K562 (cell line): ENCODE results near the gene MIDN. TPM values are rescaled to one million over a fixed set of nuclear protein-coding genes. Genes with fewer than 3 reads are reported as not detected.
A peak's percentile ranks its signal among the peaks of the same experiment; 100 is the strongest.

Experiments used
- ATF7 ChIP-seq: fragments of 450-650 bp; IDR thresholded peaks from 2 replicates; pipeline ENCODE4 v1.7.1; 2014; ENCODE audit warnings: mild to moderate bottlenecking, moderate library complexity
- ILF3 ChIP-seq: fragments of 450-650 bp; IDR thresholded peaks from 2 replicates; pipeline ENCODE4 v1.6.1; 2018; ENCODE audit warnings: antibody characterized with exemption, mild to moderate bottlenecking, moderate library complexity, borderline replicate concordance
- MTA3 ChIP-seq: fragments of 450-650 bp; formaldehyde crosslinking; IDR thresholded peaks from 2 replicates; pipeline ENCODE4 v1.6.1; 2017; ENCODE audit warnings: mild to moderate bottlenecking, borderline replicate concordance
- NONO ChIP-seq, 2 experiments: fragments of 200-400 bp in 1 of 2; fragments of 450-650 bp in 1 of 2; formaldehyde crosslinking in 1 of 2; IDR thresholded peaks; 2 replicates each; pipeline ENCODE4 v1.6.1; 2017; ENCODE audit warnings: low read depth in 2 of 2, mild to moderate bottlenecking in 2 of 2, moderate library complexity in 2 of 2, low read length in 1 of 2
- SIN3A ChIP-seq, 2 experiments: fragments of 150-350 bp in 1 of 2; IDR thresholded peaks; 2 replicates each; pipeline ENCODE4 v1.6.1; 2011 to 2016; ENCODE audit warnings: borderline replicate concordance in 2 of 2, low read depth in 2 of 2, low read length in 2 of 2, mild to moderate bottlenecking in 2 of 2, moderate library complexity in 2 of 2; ENCODE audit not compliant: control insufficient read depth in 1 of 2
- STAG1 ChIP-seq: sonication (generic); formaldehyde crosslinking; IDR thresholded peaks from 2 replicates; pipeline ENCODE4 v1.5.0; 2020; ENCODE audit warnings: missing genetic modification reagents, borderline replicate concordance
- ZNF445 ChIP-seq: fragments of 250-450 bp; sonication (Bioruptor Pico); IDR thresholded peaks from 2 replicates; pipeline ENCODE4 v1.4.0; 2020; ENCODE audit warnings: low read depth, mild to moderate bottlenecking, moderate library complexity
- polyA plus RNA-seq, 8 experiments: library from polyadenylated mRNA; depleted of rRNA in 4 of 8; stranded (reverse) in 5 of 8; unstranded in 3 of 8; fragments of >200 nt; fragmentation: Nextera tagmentation in 2 of 8; fragmentation: Illumina TruSeq in 1 of 8; extraction: Ambion mirVana in 2 of 8; extraction: Trizol in 1 of 8; gene quantifications; 2 replicates each; pipeline versions ENCODE4 v1.2.1 to v1.2.3, GENCODE V29; 2011 to 2014; ENCODE audit warnings: inconsistent platforms in 1 of 8, missing spikeins in 1 of 8
- total RNA-seq, 7 experiments: library from RNA; depleted of rRNA in 6 of 7; stranded (reverse); fragments of >200 nt in 6 of 7; fragmentation: Illumina TruSeq in 2 of 7; extraction: Trizol in 2 of 7; gene quantifications; 2 replicates each; pipeline versions ENCODE4 v1.2.1 to v1.2.3, GENCODE V29; 2011 to 2021; ENCODE audit warnings: low replicate concordance in 1 of 7
- TF ChIP-seq, protein P1 (sequence below): fragments of 450-650 bp; IDR thresholded peaks from 2 replicates; pipeline ENCODE4 v1.6.1; 2014; ENCODE audit warnings: low read depth, mild to moderate bottlenecking, moderate library complexity, borderline replicate concordance
- TF ChIP-seq, protein P2 (sequence below): fragments of 250-450 bp; sonication (Bioruptor Pico); IDR thresholded peaks from 2 replicates; pipeline ENCODE4 v1.4.0; 2020; ENCODE audit warnings: mild to moderate bottlenecking
- TF ChIP-seq, protein P3 (sequence below): sonication (generic); formaldehyde crosslinking; IDR thresholded peaks from 2 replicates; pipeline ENCODE4 v1.4.0; 2020; ENCODE audit warnings: mild to moderate bottlenecking, missing genetic modification reagents
- TF ChIP-seq, protein P4 (sequence below): fragments of 450-650 bp; formaldehyde crosslinking; IDR thresholded peaks from 2 replicates; pipeline ENCODE4 v1.4.0; 2022; ENCODE audit warnings: missing genetic modification characterization
- TF ChIP-seq, protein P5 (sequence below): fragments of 450-650 bp; IDR thresholded peaks from 2 replicates; pipeline ENCODE4 v1.6.1; 2016; ENCODE audit warnings: borderline replicate concordance
- TF ChIP-seq, protein P6 (sequence below): sonication (generic); formaldehyde crosslinking; IDR thresholded peaks from 2 replicates; pipeline ENCODE4 v1.8.1; 2023; ENCODE audit warnings: mild to moderate bottlenecking, missing genetic modification reagents

MIDN gene
- total and polyA plus RNA-seq, 9 of the 15 experiments (the other 6 are each of a cell fraction or from before 2014, with no cell fraction given), result 0.17 to 120 (median 10.1) TPM

DNA sequence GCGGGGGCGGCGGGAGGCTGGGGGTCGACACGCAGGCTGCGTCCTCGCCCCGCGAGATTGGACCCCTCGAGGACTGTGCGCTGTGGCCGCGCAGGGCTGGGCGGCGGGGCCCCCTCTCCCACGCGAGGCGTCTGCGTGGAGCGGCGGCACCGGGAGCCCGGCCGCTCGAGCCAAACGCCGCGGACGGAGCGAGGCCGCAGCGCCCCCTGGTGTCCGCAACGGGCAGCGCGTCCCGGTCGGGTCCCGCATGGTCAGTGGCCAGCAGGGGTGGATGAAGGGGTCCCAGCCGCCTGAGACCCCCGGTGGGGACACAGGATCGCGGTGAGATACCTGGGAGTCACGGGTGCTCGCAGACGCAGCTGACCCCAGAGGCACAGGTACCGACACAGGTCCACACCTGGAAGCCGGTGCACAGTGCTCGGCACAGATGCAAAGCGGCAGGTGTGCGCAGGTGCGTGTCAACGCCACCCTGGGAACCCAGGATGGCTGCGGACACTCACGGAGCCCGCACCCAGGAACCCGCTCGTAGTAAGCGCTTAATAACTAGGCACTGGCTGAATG is 18.6 kb downstream of the MIDN start (continued):
- TF ChIP-seq, protein P1, sequence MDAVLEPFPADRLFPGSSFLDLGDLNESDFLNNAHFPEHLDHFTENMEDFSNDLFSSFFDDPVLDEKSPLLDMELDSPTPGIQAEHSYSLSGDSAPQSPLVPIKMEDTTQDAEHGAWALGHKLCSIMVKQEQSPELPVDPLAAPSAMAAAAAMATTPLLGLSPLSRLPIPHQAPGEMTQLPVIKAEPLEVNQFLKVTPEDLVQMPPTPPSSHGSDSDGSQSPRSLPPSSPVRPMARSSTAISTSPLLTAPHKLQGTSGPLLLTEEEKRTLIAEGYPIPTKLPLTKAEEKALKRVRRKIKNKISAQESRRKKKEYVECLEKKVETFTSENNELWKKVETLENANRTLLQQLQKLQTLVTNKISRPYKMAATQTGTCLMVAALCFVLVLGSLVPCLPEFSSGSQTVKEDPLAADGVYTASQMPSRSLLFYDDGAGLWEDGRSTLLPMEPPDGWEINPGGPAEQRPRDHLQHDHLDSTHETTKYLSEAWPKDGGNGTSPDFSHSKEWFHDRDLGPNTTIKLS, result peak; percentile 38; the same call in 1 of the 2 replicates
- TF ChIP-seq, protein P2, sequence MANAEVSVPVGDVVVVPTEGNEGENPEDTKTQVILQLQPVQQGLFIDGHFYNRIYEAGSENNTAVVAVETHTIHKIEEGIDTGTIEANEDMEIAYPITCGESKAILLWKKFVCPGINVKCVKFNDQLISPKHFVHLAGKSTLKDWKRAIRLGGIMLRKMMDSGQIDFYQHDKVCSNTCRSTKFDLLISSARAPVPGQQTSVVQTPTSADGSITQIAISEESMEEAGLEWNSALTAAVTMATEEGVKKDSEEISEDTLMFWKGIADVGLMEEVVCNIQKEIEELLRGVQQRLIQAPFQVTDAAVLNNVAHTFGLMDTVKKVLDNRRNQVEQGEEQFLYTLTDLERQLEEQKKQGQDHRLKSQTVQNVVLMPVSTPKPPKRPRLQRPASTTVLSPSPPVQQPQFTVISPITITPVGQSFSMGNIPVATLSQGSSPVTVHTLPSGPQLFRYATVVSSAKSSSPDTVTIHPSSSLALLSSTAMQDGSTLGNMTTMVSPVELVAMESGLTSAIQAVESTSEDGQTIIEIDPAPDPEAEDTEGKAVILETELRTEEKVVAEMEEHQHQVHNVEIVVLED, result peak; percentile 63
- TF ChIP-seq ZNF445 (CRISPR knock-in tag), result no peak
- TF ChIP-seq STAG1 (CRISPR knock-in tag), result peak; percentile 87
- TF ChIP-seq SIN3A (IDR thresholded peaks at IDR 0.05; ENCODE audit: borderline replicate concordance in 2 of 2, control insufficient read depth in 1 of 2, low read depth in 2 of 2, low read length in 2 of 2), result peak in 1 of 2 experiments; percentile 70; a peak in 2 of 4 replicates
- TF ChIP-seq, protein P3, sequence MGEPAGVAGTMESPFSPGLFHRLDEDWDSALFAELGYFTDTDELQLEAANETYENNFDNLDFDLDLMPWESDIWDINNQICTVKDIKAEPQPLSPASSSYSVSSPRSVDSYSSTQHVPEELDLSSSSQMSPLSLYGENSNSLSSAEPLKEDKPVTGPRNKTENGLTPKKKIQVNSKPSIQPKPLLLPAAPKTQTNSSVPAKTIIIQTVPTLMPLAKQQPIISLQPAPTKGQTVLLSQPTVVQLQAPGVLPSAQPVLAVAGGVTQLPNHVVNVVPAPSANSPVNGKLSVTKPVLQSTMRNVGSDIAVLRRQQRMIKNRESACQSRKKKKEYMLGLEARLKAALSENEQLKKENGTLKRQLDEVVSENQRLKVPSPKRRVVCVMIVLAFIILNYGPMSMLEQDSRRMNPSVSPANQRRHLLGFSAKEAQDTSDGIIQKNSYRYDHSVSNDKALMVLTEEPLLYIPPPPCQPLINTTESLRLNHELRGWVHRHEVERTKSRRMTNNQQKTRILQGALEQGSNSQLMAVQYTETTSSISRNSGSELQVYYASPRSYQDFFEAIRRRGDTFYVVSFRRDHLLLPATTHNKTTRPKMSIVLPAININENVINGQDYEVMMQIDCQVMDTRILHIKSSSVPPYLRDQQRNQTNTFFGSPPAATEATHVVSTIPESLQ (CRISPR knock-in tag), result no peak
- 0 out of 2 replicates have a peak, but pooled peaks have one; percentile 27 for TF ChIP-seq ATF7
- TF ChIP-seq, protein P4, sequence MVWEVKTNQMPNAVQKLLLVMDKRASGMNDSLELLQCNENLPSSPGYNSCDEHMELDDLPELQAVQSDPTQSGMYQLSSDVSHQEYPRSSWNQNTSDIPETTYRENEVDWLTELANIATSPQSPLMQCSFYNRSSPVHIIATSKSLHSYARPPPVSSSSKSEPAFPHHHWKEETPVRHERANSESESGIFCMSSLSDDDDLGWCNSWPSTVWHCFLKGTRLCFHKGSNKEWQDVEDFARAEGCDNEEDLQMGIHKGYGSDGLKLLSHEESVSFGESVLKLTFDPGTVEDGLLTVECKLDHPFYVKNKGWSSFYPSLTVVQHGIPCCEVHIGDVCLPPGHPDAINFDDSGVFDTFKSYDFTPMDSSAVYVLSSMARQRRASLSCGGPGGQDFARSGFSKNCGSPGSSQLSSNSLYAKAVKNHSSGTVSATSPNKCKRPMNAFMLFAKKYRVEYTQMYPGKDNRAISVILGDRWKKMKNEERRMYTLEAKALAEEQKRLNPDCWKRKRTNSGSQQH, result 0 out of 2 replicates have a peak, but pooled peaks have one; percentile 38
- TF ChIP-seq NONO (IDR thresholded peaks at IDR 0.05; ENCODE audit: low read depth in 2 of 2, low read length in 1 of 2), result peak in 1 of 2 experiments; percentile 68; a peak in 1 of 4 replicates
- TF ChIP-seq, protein P5, sequence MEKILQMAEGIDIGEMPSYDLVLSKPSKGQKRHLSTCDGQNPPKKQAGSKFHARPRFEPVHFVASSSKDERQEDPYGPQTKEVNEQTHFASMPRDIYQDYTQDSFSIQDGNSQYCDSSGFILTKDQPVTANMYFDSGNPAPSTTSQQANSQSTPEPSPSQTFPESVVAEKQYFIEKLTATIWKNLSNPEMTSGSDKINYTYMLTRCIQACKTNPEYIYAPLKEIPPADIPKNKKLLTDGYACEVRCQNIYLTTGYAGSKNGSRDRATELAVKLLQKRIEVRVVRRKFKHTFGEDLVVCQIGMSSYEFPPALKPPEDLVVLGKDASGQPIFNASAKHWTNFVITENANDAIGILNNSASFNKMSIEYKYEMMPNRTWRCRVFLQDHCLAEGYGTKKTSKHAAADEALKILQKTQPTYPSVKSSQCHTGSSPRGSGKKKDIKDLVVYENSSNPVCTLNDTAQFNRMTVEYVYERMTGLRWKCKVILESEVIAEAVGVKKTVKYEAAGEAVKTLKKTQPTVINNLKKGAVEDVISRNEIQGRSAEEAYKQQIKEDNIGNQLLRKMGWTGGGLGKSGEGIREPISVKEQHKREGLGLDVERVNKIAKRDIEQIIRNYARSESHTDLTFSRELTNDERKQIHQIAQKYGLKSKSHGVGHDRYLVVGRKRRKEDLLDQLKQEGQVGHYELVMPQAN, result peak; percentile 55; the same call in 1 of the 2 replicates
- TF ChIP-seq, protein P6, sequence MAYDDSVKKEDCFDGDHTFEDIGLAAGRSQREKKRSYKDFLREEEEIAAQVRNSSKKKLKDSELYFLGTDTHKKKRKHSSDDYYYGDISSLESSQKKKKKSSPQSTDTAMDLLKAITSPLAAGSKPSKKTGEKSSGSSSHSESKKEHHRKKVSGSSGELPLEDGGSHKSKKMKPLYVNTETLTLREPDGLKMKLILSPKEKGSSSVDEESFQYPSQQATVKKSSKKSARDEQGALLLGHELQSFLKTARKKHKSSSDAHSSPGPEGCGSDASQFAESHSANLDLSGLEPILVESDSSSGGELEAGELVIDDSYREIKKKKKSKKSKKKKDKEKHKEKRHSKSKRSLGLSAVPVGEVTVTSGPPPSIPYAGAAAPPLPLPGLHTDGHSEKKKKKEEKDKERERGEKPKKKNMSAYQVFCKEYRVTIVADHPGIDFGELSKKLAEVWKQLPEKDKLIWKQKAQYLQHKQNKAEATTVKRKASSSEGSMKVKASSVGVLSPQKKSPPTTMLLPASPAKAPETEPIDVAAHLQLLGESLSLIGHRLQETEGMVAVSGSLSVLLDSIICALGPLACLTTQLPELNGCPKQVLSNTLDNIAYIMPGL, result peak; percentile 93
- TF ChIP-seq MTA3, result peak; percentile 86
- peak; percentile 88; the same call in 1 of the 2 replicates for TF ChIP-seq ILF3
